AG10803 (cell line): ENCODE measurements around the gene TAF11L13.
"Not testable (repeated sequence)": the region's sequence is repeated elsewhere in the genome, so short reads cannot be mapped to it uniquely, and the experiment has no call there.

Experiments used
- DNase-seq: peaks from one replicate; pipeline ENCODE4 v3.0.0; 2010; ENCODE audit warnings: low read depth
- H3K4me3 ChIP-seq: 2 replicates; pipeline ENCODE4 v1.5.1; 2011; ENCODE audit warnings: mild to moderate bottlenecking, low read length, control low read depth
- CTCF ChIP-seq: conservative IDR thresholded peaks from 2 replicates; pipeline ENCODE4 v1.5.1; 2011; ENCODE audit warnings: mild to moderate bottlenecking, low read length, control low read depth, inconsistent platforms

Gene TAF11L13

GRCh38 chr5:17620627-17621026, 11.3 kb upstream of the TAF11L13 start:
- TF ChIP-seq CTCF, result no peak
- H3K4me3 ChIP-seq, result no peak overlapping the region
- no peak for DNase-seq

- no peak for TF ChIP-seq CTCF
- H3K4me3 ChIP-seq, result no peak overlapping the region
- no peak for DNase-seq
Observed at GRCh38 chr5:17625686-17626085, 6.2 kb upstream of the TAF11L13 start.

- no peak for TF ChIP-seq CTCF
- H3K4me3 ChIP-seq, result no peak within 1 kb of the TSS
- DNase-seq, result no peak
Observed at GRCh38 chr5:17634160-17634559, 2.3 kb downstream of the TAF11L13 start, which contains the start of gene TAF11L14. Gene TAF11L14 (plus strand): TSS chr5:17634460.

GRCh38 chr5:17649232-17649631, 17.3 kb downstream of the TAF11L13 start:
- not testable (repeated sequence) for DNase-seq

GRCh38 chr5:17655201-17655759, 23.4 kb downstream of the TAF11L13 start:
- H3K4me3 ChIP-seq, DNase-seq: not testable (repeated sequence)

More at GRCh38 chr5:17649232-17649631, 17.3 kb downstream of the TAF11L13 start:
- H3K4me3 ChIP-seq, result not testable (repeated sequence)

GRCh38 chr5:17655921-17656320, 24.0 kb downstream of the TAF11L13 start:
- no peak overlapping the region for H3K4me3 ChIP-seq
- no peak for DNase-seq
- TF ChIP-seq CTCF, result no peak

- DNase-seq, result no peak
- TF ChIP-seq CTCF, result no peak
- H3K4me3 ChIP-seq, result no peak overlapping the region
Observed at GRCh38 chr5:17663182-17663581, 31.3 kb downstream of the TAF11L13 start.

GRCh38 chr5:17665836-17666235, 33.9 kb downstream of the TAF11L13 start:
- no peak for TF ChIP-seq CTCF
- DNase-seq, result no peak
- no peak overlapping the region for H3K4me3 ChIP-seq
